Naive thymus-derived CD4-positive, alpha-beta T cell (primary cell): ENCODE measurements around the gene EXOC5. TPM values are rescaled to one million over a fixed set of nuclear protein-coding genes. Genes with fewer than 3 reads are reported as not detected.
"Not testable (repeated sequence)": the region's sequence is repeated elsewhere in the genome, so short reads cannot be mapped to it uniquely, and the experiment has no call there.

Experiments
- ATAC-seq: fragments of 150-1000 bp; cut with Tn5 transposase; 2 replicates; pipeline ENCODE4 v1.10.0; 2021; ENCODE audit warnings: mild to moderate bottlenecking, moderate library complexity
- CTCF ChIA-PET: fragments of 350-600 bp; sonication (Branson Sonifier 250); formaldehyde crosslinking; loops from one replicate; lab custom pipeline; 2021; ENCODE audit warnings: antibody characterized with exemption; lab: Charles Lee
- POLR2A ChIA-PET: fragments of 350-600 bp; sonication (Branson Sonifier 250); formaldehyde crosslinking; loops from one replicate; lab custom pipeline; 2021; ENCODE audit warnings: antibody characterized with exemption, inconsistent platforms; lab: Charles Lee
- DNase-seq, 9 donors: peaks; one replicate each; pipeline versions ENCODE4 v3.0.0 to v3.0.0-alpha.2; 2020 to 2022; ENCODE audit warnings: mixed read lengths in 1 of 9
- H3K27ac ChIP-seq: one replicate; pipeline ENCODE4 v1.7.0; 2013; ENCODE audit warnings: mild to moderate bottlenecking, low read depth, low read length, moderate library complexity
- H3K27me3 ChIP-seq, 2 donors: one replicate each; pipeline ENCODE4 v1.7.0; 2013; ENCODE audit warnings: low read length in 2 of 2, mild to moderate bottlenecking in 2 of 2, moderate library complexity in 2 of 2; ENCODE audit not compliant: control insufficient read depth in 2 of 2, insufficient read depth in 2 of 2
- H3K36me3 ChIP-seq, 3 experiments: 1 replicate in 2 of 3; 2 replicates in 1 of 3; pipeline ENCODE4 v1.7.0; 2013; ENCODE audit warnings: low read length in 3 of 3, mild to moderate bottlenecking in 3 of 3, moderate library complexity in 1 of 3; ENCODE audit not compliant: insufficient read depth in 3 of 3, control insufficient read depth in 2 of 3
- H3K4me1 ChIP-seq, 2 donors: one replicate each; pipeline ENCODE4 v1.7.0; 2013; ENCODE audit warnings: low read length in 2 of 2, mild to moderate bottlenecking in 2 of 2, moderate library complexity in 1 of 2; ENCODE audit not compliant: control insufficient read depth in 2 of 2, insufficient read depth in 2 of 2
- H3K4me3 ChIP-seq: 2 replicates; pipeline ENCODE4 v1.7.0; 2013; ENCODE audit warnings: mild to moderate bottlenecking, low read length
- H3K9me3 ChIP-seq, 3 experiments: 1 replicate in 2 of 3; 2 replicates in 1 of 3; pipeline ENCODE4 v1.7.0; 2013; ENCODE audit warnings: low read length in 3 of 3; ENCODE audit not compliant: control insufficient read depth in 2 of 3
- H3K27ac Mint-ChIP-seq, 9 donors: one replicate each; pipeline ENCODE4 v1.8.0; 2020 to 2022; ENCODE audit warnings: mixed read lengths in 9 of 9, mild to moderate bottlenecking in 8 of 9, moderate library complexity in 5 of 9, inconsistent platforms in 2 of 9
- H3K27me3 Mint-ChIP-seq, 5 donors: one replicate each; pipeline ENCODE4 v1.8.0; 2021 to 2022; ENCODE audit warnings: mixed read lengths in 5 of 5, mild to moderate bottlenecking in 1 of 5
- H3K36me3 Mint-ChIP-seq, 5 donors: one replicate each; pipeline ENCODE4 v1.8.0; 2020 to 2022; ENCODE audit warnings: mixed read lengths in 5 of 5, mild to moderate bottlenecking in 3 of 5, inconsistent platforms in 1 of 5
- H3K4me1 Mint-ChIP-seq, 7 donors: one replicate each; pipeline ENCODE4 v1.8.0; 2020 to 2022; ENCODE audit warnings: mixed read lengths in 7 of 7, mild to moderate bottlenecking in 3 of 7, inconsistent platforms in 1 of 7
- H3K4me3 Mint-ChIP-seq, 10 donors: one replicate each; pipeline ENCODE4 v1.8.0; 2020 to 2022; ENCODE audit warnings: mild to moderate bottlenecking in 10 of 10, mixed read lengths in 10 of 10, moderate library complexity in 6 of 10, inconsistent platforms in 2 of 10
- H3K9me3 Mint-ChIP-seq, 11 donors: one replicate each; pipeline ENCODE4 v1.8.0; 2020 to 2022; ENCODE audit warnings: mixed read lengths in 11 of 11, mild to moderate bottlenecking in 4 of 11, inconsistent platforms in 1 of 11, moderate library complexity in 1 of 11
- intact Hi-C, 2 donors: fragments of 100-400 bp; cut with micrococcal nuclease; formaldehyde crosslinking; loops; one replicate each; pipeline ENCODE4 v1.15.1; 2023
- polyA plus RNA-seq, 2 donors: library from polyadenylated mRNA; unstranded; fragments of 300-500 nt; fragmentation: Illumina TruSeq; gene quantifications; one replicate each; pipeline ENCODE4 v1.2.3, GENCODE V29; 2021
- total RNA-seq, 6 experiments: library from RNA in 5 of 6; stranded (reverse) in 5 of 6; gene quantifications; 1 replicate in 5 of 6; 2 replicates in 1 of 6; pipeline ENCODE4 v1.2.3 and lab custom pipeline; 2021 to 2026

EXOC5 gene
- total and polyA plus RNA-seq, 7 experiments from 2014 or later = 27.3 to 71.6 (median 46.8) TPM

GRCh38 chr14:57221931-57222330 is 46.8 kb downstream of the EXOC5 start:
- no peak overlapping the region for H3K4me3 Mint-ChIP-seq
- H3K27ac Mint-ChIP-seq = no peak overlapping the region
- no peaks in the 10 kb centered on the region for H3K4me1 ChIP-seq
- ChIA-PET CTCF (interaction anchor here (0.6 kb wide), 1 partner anchor 571 kb away, joined by 3 read pairs; no protein-coding TSS in a partner anchor), POLR2A (interaction anchor here (1.1 kb wide), 1 partner anchor 15 kb away, joined by 3 read pairs; no protein-coding TSS in a partner anchor)
- H3K4me3 ChIP-seq = no peak overlapping the region
- ATAC-seq (no peak), DNase-seq (no peak)
- no peaks in the 10 kb centered on the region for H3K9me3 Mint-ChIP-seq
- no peaks in the 10 kb centered on the region for H3K9me3 ChIP-seq
- H3K27ac ChIP-seq = no peak overlapping the region
- no peaks in the 10 kb centered on the region for H3K27me3 Mint-ChIP-seq
- H3K36me3 ChIP-seq = peaks cover 0 to 23% (median 2%) of the 10 kb centered on the region in 3 experiments
- H3K27me3 ChIP-seq = no peaks in the 10 kb centered on the region
- H3K36me3 Mint-ChIP-seq = peaks cover 10 to 54% (median 27%) of the 10 kb centered on the region in 5 donors
- H3K4me1 Mint-ChIP-seq = peaks cover 0 to 6% (median 0%) of the 10 kb centered on the region in 7 donors
- intact Hi-C loops = no loop called here

DNA sequence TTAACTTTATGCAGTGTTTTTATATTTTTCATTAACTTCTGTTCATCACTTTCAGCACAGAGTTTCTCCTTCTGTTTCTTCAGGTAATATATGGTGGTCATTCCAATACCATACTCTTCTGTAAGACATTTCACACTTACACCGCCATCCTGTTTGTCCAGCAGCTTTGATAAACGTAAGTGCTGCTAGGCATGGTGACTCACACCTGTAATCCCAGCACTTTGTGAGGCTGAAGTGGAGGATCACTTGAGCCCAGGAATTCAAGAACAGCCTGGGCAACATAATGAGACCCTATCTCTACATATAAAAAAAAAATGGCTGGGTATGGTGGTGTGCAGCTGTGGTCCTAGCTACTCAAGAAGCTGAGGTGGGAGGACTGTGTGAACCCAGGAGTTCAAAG is 55.8 kb downstream of the EXOC5 start:
- ChIA-PET POLR2A (no interaction called here), CTCF (interaction anchor here (0.6 kb wide), 2 partner anchors 75 to 1455 kb away, joined by 3 read pairs; no protein-coding TSS in a partner anchor)
- intact Hi-C loops = no loop called here
- no peak overlapping the region for H3K4me3 Mint-ChIP-seq
- H3K27me3 Mint-ChIP-seq = no peaks in the 10 kb centered on the region
- ATAC-seq (no peak), DNase-seq (no peak)
- Histone ChIP-seq H3K9me3 (no peaks in the 10 kb centered on the region), H3K4me3 (no peak overlapping the region), H3K27me3 (no peaks in the 10 kb centered on the region), H3K27ac (no peak overlapping the region), H3K4me1 (no peaks in the 10 kb centered on the region), H3K36me3 (peaks cover 5 to 49% (median 11%) of the 10 kb centered on the region in 3 experiments)
- no peaks in the 10 kb centered on the region for H3K4me1 Mint-ChIP-seq
- peaks cover 19 to 57% (median 32%) of the 10 kb centered on the region in 5 donors for H3K36me3 Mint-ChIP-seq
- H3K27ac Mint-ChIP-seq = peak overlapping the region in 3 of 9 donors; percentile 31 to 42 (median 40)
- no peaks in the 10 kb centered on the region for H3K9me3 Mint-ChIP-seq

DNA sequence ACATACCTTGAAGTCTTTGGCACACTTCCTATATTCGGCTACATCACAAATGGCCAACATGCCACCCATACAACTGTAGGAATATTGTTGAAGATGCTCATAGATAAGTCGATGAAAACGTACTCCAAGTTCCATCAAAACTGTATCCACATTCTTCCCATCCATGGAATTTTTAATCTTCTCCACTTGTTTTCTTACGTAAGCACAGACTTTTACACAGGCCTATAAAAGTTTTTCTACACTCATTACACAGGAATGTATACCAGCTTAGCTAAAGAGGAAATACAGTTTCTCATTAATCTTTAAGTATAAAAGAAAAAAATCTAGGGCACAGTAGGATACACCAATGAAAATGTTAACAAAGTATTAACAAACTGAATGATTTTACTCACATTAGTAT is 59.1 kb downstream of the EXOC5 start:
- Histone ChIP-seq H3K27me3 (no peaks in the 10 kb centered on the region), H3K4me1 (no peaks in the 10 kb centered on the region), H3K36me3 (peaks cover 0 to 26% (median 11%) of the 10 kb centered on the region in 3 experiments), H3K9me3 (no peaks in the 10 kb centered on the region), H3K27ac (no peak overlapping the region), H3K4me3 (no peak overlapping the region)
- no peak overlapping the region for H3K4me3 Mint-ChIP-seq
- no peaks in the 10 kb centered on the region for H3K27me3 Mint-ChIP-seq
- POLR2A ChIA-PET = no interaction called here
- peaks cover 13 to 36% (median 19%) of the 10 kb centered on the region in 5 donors for H3K36me3 Mint-ChIP-seq
- no peak for DNase-seq
- H3K4me1 Mint-ChIP-seq = no peaks in the 10 kb centered on the region
- no peak overlapping the region for H3K27ac Mint-ChIP-seq
- no peak for ATAC-seq
- H3K9me3 Mint-ChIP-seq = no peaks in the 10 kb centered on the region
- intact Hi-C loops = loop anchor here in 1 of 2 donors (5.0 to 10.0 kb wide), 3 partner anchors 83 to 655 kb away; partner anchors contain the start of gene NAA30
- CTCF ChIA-PET = no interaction called here

DNA sequence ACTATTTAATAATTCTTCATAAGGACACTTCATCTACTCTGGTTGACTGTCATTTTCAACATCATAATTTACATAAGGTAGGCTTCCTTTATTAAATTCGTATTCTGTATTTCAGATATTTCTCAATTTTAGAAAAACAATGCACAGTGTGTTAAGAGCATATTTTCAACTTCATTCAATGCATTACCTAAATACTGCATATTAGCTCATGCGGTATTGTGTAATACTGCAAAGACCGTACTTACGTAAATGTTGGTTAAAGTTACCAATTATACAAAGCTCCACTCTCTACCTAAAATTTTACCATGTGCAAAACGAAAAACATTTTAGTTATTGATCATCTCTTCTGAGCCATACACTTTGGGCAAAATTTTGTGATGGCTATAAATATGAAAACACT is 62.8 kb downstream of the EXOC5 start:
- intact Hi-C loops = loop anchor here in 1 of 2 donors (5.0 to 10.0 kb wide), 3 partner anchors 86 to 651 kb away; partner anchors contain the start of gene NAA30

GRCh38 chr14:57202672-57203071 is 66.0 kb downstream of the EXOC5 start:
- peak in 2 of 9 donors; percentile 9 to 16 for DNase-seq
- intact Hi-C loops = loop anchor here in 1 of 2 donors (1.0 to 10.0 kb wide), 4 partner anchors 115 to 712 kb away; partner anchors contain the start of gene NAA30

More for the DNA sequence above, 62.8 kb downstream of the EXOC5 start:
- Mint-ChIP-seq H3K9me3 (no peaks in the 10 kb centered on the region), H3K4me1 (no peaks in the 10 kb centered on the region), H3K36me3 (peaks cover 5 to 15% (median 6%) of the 10 kb centered on the region in 5 donors), H3K27ac (no peak overlapping the region), H3K4me3 (no peak overlapping the region), H3K27me3 (no peaks in the 10 kb centered on the region)
- DNase-seq (no peak), ATAC-seq (no peak)
- Histone ChIP-seq H3K27me3 (no peaks in the 10 kb centered on the region), H3K27ac (no peak overlapping the region), H3K36me3 (no peaks in the 10 kb centered on the region), H3K4me3 (no peak overlapping the region), H3K4me1 (no peaks in the 10 kb centered on the region), H3K9me3 (no peaks in the 10 kb centered on the region)
- POLR2A ChIA-PET = no interaction called here
- CTCF ChIA-PET = no interaction called here

DNA sequence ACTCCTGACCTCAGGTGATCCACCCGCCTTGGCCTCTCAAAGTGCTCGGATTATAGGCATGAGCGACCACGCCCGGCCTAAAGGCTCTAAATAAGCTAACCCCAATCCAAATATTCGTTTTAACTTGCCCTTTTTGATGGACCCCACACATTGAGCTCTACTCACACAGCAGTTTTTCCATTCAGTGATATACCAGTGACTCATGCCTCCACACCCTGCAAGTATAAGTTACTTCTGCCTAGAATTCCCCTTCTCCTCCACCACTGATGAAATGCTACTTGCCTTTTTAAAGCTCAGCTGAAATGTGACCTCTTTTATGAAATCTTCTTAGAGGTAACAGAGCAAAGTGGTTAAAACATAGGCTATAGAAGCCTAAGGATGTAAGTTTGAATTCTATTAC is 68.8 kb downstream of the EXOC5 start:
- no peak overlapping the region for H3K27ac ChIP-seq
- no peaks in the 10 kb centered on the region for H3K36me3 ChIP-seq
- H3K9me3 ChIP-seq = no peaks in the 10 kb centered on the region
- H3K27me3 ChIP-seq = no peaks in the 10 kb centered on the region
- Mint-ChIP-seq H3K27ac (no peak overlapping the region), H3K4me1 (no peaks in the 10 kb centered on the region), H3K36me3 (no peaks in the 10 kb centered on the region), H3K9me3 (peaks cover 0 to 9% (median 0%) of the 10 kb centered on the region in 11 donors), H3K27me3 (peaks cover 6 to 13% (median 11%) of the 10 kb centered on the region in 5 donors), H3K4me3 (no peak overlapping the region)
- ChIA-PET CTCF (no interaction called here), POLR2A (no interaction called here)
- DNase-seq (no peak), ATAC-seq (no peak)
- intact Hi-C loops = loop anchor here in 1 of 2 donors (10.0 kb wide), 2 partner anchors 195 to 645 kb away; partner anchors contain the start of gene NAA30
- no peak overlapping the region for H3K4me3 ChIP-seq
- no peaks in the 10 kb centered on the region for H3K4me1 ChIP-seq

More at GRCh38 chr14:57202672-57203071, 66.0 kb downstream of the EXOC5 start:
- H3K4me1 Mint-ChIP-seq, POLR2A ChIA-PET, H3K27me3 Mint-ChIP-seq, H3K27ac ChIP-seq, H3K27me3 ChIP-seq, H3K4me3 ChIP-seq, H3K9me3 ChIP-seq, H3K9me3 Mint-ChIP-seq, ATAC-seq, H3K4me3 Mint-ChIP-seq, H3K36me3 Mint-ChIP-seq, CTCF ChIA-PET, H3K4me1 ChIP-seq, H3K36me3 ChIP-seq, H3K27ac Mint-ChIP-seq: not testable (repeated sequence)

DNA sequence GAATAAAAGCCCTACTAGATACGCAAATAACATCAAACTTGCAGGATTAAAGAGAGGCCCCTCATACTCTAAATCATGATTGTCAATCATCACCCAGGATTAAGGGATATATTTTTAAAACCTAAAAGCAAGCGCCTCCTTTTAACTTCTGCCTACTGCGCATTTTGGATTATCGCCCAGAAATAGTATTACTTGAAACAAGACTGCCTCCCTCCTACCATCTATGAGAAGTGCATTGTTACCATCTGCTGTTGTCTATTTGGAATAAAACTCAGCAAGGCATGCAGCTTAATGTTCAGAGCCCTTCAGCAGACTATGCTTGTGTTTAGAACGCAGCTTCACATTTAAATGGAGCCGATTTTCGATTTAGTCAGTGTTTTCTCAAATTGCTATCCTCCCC is 79.6 kb downstream of the EXOC5 start:
- DNase-seq = no peak
- no peak overlapping the region for H3K4me3 Mint-ChIP-seq
- intact Hi-C loops = loop anchor here in 1 of 2 donors (10.0 kb wide), 1 partner anchor 694 kb away; no protein-coding TSS in a partner anchor
- ChIA-PET CTCF (no interaction called here), POLR2A (no interaction called here)
- H3K9me3 ChIP-seq = no peaks in the 10 kb centered on the region
- H3K36me3 Mint-ChIP-seq = peaks cover 0 to 3% (median 0%) of the 10 kb centered on the region in 5 donors
- no peak for ATAC-seq
- peaks cover 0 to 5% (median 0%) of the 10 kb centered on the region in 11 donors for H3K9me3 Mint-ChIP-seq
- H3K27me3 ChIP-seq = no peaks in the 10 kb centered on the region
- H3K4me3 ChIP-seq = no peak overlapping the region
- H3K4me1 ChIP-seq = no peaks in the 10 kb centered on the region
- no peak overlapping the region for H3K27ac Mint-ChIP-seq
- no peak overlapping the region for H3K27ac ChIP-seq
- H3K4me1 Mint-ChIP-seq = no peaks in the 10 kb centered on the region
- no peaks in the 10 kb centered on the region for H3K36me3 ChIP-seq
- peaks cover 28 to 33% (median 32%) of the 10 kb centered on the region in 5 donors for H3K27me3 Mint-ChIP-seq
